Embryonic facial prominence (tissue), 1 donor: ENCODE data around the gene EDEM2.
"Not testable (repeated sequence)": the region's sequence is repeated elsewhere in the genome, so short reads cannot be mapped to it uniquely, and the experiment has no call there.

Experiments used
- DNase-seq: peaks from one replicate; pipeline ENCODE4 v3.0.0-alpha.2; 2016; ENCODE audit errors: extremely low spot score

The EDEM2 gene

DNA sequence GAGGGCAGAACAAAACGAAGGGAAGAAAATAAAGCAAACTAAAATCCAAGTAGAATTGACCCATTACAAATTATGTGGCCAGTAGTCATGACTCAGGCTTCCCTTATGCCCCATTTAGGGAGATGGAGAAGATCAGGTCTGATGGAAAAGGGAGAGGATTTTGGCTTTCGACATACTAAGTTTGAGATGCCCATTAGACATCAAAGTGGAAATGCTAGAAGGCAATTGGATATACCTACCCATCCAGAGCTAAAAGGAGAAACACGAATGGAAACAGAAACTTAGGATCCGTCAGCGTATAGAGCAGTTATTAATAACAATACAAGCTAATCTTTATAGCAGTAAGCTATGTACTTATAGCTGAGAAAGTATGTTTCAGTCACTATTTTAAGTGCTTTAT lies 59.3 kb downstream of the EDEM2 start:
- no peak for DNase-seq

- no peak for DNase-seq
These were observed 59.8 kb downstream of the EDEM2 start for GRCh38 chr20:35087355-35087754.

GRCh38 chr20:35085477-35086225 lies 61.5 kb downstream of the EDEM2 start:
- no peak for DNase-seq

DNA sequence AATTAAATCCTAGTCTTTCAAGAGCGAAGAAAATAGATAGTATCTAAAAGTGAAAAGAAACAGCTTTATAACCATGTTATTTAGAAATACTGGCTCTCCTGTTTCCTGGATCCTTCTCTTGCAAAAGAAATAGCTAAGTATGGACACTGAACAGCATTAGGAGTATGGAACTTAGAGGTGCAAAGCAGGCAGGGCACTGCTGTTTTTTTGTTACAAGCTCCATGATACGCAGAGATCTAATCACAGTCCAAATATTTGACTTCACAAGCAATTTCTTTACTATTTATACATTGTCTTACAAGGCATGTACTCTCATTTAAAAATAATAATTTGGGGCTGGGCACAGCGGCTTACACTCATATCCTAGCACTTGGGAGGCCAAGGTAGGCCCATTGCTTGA lies 62.1 kb downstream of the EDEM2 start:
- DNase-seq: no peak

GRCh38 chr20:35080348-35080642 lies 66.8 kb downstream of the EDEM2 start:
- not testable (repeated sequence) for DNase-seq

- DNase-seq: no peak
These were observed 67.4 kb downstream of the EDEM2 start for GRCh38 chr20:35079472-35080347.

DNA sequence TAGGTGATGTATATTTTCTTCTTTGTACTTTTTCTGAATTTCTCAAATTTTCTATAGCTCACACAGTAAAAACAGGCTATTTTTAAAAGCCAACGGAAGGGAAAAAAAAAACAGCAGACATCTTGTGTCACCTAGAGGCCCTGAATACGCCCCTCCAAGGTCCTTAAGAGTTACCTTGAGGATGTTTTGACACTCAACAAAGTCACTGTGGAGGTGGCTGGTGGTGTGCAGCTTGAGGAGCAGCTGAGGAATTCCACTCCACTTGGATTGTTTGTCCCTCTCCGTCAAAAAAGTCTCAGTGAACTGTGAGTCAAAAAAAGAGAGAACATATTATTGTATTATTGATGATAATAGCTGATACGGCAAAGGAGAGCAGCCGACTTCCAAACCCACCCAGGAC lies 69.3 kb downstream of the EDEM2 start:
- no peak for DNase-seq

DNA sequence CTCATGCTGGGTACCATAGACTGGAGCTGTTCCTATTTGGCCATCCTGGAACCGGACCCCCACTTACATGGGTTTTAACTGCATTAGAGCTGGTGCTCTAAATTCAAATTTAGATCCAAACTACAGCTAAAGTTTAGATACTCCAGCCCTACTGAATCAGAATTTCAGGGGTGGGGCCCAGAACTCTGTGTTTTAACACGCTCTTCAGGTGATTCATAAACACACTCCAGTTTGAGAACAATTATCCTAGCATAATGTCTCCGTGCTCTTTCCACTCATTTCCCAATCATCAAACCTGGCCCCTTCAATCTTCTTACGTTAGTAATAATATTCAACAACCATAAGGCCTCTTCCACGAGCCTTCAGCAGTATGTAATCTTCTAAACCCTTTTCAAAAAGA lies 69.8 kb downstream of the EDEM2 start:
- DNase-seq: no peak

GRCh38 chr20:35071436-35072153 lies 75.5 kb downstream of the EDEM2 start:
- not testable (repeated sequence) for DNase-seq

DNA sequence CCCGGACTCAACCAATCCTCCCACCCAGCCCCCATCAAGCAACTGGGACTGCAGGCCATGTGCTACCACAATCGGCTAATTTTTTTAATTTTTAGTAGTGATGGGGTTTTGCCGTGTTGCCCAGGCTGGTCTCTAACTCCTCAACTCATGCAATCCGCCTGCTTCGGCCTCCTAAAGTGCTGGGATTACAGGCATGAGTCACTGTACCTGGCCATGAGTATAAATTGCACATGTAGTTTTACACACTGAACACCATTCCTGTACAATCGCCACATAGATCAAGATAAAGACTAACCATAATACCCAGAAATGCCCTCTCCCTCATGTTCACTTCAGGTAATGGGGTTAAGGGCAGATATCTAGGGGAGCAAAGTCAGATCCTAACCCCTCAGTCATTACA lies 80.9 kb downstream of the EDEM2 start:
- DNase-seq: no peak
